ENCODE results near the gene SLC39A13.

Gene SLC39A13

DNA sequence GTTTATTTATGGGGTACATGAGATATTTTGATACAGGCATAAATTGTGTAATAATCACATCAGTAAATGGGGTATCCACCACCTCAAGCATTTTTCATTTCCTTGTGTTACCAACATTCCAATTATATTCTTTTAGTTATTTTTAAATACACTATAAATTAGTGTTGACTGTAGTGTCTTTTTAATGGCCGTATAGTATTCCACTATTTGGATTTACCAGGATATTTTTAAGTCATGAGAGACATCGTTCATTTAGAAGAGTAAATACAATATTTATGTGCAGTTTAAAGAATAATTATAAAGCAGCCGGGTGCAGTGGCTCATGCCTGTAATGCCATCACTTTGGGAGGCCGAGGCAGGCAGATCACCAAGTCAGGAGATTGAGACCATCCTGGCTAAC, 23.9 kb upstream of the SLC39A13 start:
- DNase-seq (ENCODE audit: low read depth): no peak

GRCh38 chr11:47387944-47388696, 20.3 kb upstream of the SLC39A13 start:
- no peak for DNase-seq (ENCODE audit: low read depth)

DNA sequence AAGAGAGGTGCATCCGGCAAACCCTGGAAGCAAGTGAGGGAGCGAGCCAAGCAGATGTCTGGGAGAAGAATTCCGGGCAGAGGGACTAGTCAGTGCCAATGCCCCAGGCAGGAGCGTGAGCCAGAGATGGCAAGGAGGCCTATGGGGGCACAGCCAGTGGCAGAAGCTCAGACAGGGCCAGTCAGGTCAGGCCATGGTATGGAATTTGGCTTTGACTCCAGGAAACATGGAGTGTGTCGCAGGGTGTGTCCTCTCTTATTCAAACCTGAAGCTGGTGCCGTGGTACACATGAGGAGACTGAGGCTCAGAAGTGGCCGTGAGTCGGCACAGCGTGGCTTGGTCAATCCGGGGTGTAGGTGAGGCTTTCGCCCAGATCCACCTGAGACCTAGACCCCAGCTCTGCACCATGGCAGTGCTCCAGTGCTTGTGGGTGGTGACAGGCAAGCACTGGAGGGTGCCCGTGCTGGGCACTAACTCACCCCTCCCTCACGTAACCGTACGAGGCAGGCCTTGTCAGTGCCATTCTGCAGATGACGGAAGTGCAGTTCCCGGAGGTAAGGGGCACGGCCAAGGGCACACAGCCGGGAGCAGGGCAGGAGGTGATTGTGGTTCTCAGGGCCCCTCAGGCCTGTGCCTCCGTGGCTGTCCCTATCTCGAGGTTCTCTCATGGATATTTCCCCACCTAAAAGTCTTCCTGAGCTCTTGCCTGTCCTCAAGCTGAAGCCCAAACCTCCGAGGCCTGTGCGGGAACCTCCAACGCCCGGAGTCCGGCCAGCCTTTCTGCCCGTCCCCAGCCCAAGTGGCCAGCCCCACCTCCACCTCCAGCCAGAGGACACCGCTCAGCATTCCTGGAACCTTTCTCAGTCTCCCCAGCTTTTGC, 19.5 kb upstream of the SLC39A13 start:
- DNase-seq (ENCODE audit: low read depth): no peak

DNA sequence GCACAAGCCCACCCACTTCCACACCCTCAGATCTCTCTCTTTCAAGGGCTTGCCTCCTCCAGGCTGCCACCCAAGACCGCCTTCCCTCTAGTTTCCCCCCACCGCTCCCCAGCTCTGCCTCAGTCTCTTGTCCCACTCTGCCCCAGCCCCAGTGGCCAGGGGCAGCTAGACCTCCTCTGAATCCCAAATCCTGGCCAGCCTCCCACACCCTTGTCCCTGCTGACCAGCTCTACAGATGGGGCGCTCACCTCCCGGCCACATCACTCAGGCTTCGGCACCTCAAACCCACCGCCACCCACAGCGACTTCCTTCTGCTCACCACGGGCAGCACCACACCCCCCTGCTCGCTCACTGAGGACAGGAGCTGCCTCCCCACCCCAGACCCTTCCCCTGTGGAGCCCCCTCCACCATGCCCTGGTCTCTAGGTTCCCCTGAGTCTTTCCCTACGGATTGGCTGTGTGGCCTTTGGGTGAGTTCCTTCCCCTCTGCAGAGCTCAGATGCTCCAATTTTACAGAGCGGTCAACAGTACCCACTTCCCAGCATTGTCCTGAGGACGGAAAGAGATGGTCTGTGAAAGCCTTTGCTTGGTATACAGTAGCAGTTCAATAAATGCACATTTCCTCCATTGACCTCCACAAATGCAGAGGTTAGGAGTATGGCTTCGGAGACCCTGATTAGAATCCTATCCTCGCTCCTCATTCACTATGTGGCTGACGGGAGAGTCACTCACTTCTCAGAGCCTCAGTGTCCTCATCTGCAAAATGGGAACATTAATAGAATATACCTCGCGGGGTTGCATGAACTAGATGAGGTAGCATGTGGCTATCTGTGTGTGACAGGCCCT, 18.6 kb upstream of the SLC39A13 start:
- DNase-seq (ENCODE audit: low read depth): no peak

- no peak for DNase-seq (ENCODE audit: low read depth)
Measured at GRCh38 chr11:47390422-47390760, 18.0 kb upstream of the SLC39A13 start.

DNA sequence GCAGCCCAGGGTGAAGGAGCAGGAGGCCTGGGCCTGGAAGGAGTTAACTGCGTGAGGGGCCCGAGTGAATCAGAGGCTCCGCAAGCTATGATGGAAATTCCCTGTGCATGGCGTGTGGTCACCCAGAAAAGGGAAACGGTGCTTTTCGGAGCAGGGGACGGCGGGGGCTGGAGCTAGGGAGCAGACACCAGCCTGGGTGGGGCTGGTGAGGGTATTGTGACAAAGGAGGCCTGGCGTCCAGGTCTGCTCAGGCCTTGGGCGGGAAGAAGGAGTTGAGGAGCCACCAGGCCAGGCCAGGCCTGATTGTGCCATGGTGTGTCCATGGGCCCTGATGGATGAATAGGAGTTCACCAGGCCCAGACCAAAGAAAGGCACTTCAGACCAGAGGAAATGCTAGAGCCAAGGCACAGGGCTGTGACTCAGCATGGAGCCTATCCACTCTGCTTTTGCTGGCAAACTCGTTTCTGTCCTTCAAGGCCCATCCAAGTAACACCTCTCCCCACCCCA, 17.3 kb upstream of the SLC39A13 start:
- no peak for DNase-seq (ENCODE audit: low read depth)

DNA sequence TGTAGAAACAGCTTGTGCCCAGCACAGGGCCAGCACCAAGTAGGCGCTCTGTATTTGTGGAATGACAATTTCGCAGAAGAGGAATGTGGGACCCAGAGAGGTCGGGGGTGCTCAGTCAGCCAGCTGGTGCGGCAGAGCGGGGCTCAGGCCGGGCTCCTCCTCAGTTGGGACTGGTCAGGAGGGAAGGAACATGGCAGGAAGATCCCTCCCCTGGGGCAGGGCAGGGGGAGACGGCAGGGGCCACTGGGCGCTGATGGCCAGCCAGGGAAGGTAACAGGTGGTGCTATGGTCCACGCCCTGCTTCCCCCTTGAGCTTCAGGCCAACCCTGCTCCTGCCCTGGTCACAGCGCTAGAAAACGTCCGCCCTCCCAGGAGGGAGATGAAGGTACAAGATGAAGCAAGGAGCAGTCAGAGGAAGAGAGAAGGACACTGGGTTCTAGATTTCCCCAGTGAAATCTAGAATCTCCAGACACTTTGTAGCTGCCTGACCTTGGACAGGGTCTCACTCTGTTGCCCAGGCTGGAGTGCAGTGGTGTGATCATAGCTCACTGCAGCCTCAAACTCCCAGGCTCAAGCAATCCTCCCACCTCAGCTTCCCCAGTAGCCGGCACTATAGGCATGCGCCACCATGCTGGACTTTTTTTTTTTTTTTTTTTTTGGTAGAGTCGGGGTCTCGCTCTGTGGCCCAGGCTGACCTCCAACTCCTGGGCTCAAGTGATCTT, 16.5 kb upstream of the SLC39A13 start:
- DNase-seq (ENCODE audit: low read depth): no peak

DNA sequence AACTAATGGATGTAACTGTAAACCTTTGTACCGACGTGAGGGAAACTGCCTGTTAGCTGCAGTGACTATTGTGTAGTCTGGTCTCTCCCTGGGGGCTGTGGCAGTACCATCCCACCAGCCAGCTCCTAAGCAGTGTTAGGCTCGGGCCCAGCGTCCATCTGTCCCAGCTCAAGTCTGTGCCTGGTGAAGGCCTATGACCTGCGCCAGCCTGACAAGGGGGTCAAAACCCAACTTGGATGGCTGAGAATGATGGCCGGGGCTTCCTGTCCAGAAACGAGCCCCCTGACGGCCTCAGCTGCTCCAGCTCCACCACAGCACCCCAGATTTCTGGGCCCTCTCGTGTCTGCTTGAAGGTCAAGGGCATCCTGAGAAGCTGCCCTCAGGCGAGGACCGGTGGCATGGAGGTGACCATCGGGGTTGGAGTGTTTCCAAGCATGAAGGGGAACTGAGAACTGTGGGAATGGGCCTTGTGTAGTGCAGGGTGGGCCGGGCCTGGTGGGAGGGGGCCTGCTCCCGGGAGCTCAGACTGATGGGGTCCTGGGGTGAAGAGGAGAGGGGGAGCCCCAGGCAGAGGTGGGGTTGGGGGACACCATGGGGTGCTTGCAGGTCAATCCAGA, 15.7 kb upstream of the SLC39A13 start:
- no peak for DNase-seq (ENCODE audit: low read depth)

GRCh38 chr11:47393163-47394049, 15.0 kb upstream of the SLC39A13 start:
- no peak for DNase-seq (ENCODE audit: low read depth)

DNA sequence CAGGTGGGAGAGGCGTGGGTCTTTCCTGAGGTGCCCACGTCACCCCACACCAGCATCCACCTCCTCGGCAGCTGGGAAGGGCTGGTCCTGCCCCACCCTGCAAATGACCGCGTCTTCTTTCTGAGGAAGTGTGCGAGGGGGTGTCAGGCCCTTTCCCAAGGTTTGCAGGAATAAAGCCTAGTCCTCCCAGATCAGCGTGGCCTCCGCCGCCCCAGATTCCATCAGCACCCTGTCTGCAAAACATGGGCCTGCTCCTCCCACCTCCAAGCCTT, 14.4 kb upstream of the SLC39A13 start:
- no peak for DNase-seq (ENCODE audit: low read depth)

- no peak for DNase-seq (ENCODE audit: low read depth)
Measured at GRCh38 chr11:47394322-47395222, 13.8 kb upstream of the SLC39A13 start.

DNA sequence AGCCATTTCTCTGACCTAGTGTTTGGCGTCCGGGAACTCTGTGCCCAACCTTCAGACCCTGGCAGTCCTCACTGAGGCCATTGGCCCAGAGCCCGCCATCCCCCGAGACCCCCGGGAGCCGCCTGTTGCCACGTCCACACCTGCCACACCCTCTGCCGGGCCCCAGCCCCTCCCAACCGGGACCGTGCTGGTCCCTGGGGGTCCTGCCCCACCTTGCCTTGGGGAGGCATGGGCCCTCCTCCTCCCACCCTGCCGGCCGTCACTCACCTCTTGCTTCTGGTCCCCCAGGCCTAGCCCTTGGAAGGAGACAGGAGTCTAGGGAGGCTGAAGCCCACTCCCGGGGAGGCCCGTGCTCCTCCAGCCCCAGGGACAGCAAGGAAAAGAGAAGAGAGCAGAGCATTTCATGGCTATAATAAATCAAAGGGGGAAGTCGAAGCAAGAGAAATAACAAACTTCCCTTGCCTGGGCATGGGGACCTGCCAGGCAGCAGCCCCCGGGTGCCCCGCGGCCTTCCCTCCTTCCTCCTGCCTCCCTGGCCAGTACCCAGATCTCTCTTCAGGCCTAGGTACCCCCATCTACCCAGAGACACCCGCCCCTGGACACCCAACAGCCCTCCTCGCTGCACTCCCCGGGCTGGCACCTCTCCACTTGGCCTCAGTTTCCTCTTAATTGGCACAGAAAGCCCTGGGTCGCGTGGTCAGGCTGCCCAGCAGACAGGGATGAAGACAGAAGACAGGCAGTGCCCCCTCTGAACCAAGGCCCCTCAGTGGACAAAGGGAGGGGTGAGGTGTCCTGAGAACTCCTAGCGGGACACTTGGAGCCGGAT, 13.0 kb upstream of the SLC39A13 start:
- DNase-seq (ENCODE audit: low read depth): no peak

DNA sequence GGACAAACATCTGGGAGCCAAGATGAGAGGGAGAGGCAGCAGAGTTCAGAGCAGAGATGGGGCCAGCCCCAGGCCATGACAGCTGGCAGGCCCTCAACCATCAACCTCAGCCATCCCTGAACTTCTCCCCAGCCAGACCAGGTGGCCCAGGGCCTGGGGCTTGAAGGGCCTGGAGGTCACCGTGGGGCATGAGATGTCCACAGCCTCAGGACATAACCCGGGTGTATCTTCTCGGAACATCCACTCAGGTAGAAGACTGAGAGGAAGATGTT, 12.4 kb upstream of the SLC39A13 start:
- DNase-seq (ENCODE audit: low read depth): no peak

DNA sequence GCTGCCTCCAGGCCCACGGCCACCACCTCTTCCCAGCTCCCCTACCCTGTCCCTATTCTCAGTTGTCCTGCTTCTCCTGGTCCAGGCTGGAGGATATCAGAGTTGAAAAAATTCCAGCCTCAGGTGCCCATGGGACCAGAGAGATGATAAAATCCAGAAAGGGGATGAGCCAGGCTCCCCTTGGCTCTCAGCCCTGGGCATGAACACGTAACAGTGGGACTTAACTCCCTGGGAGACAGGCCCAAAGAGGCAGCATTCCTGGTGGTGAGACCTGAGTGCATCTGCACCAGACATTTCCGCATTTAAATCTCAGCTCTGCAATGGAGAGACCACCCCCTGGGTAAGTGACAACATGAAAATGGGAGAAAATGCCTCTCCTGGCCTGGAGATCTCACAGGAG, 10.4 kb upstream of the SLC39A13 start:
- no peak for DNase-seq (ENCODE audit: low read depth)

- DNase-seq (ENCODE audit: low read depth): no peak
Measured at GRCh38 chr11:47398551-47398950, 9.8 kb upstream of the SLC39A13 start.

- DNase-seq (ENCODE audit: low read depth): no peak
Measured at GRCh38 chr11:47399860-47400767, 8.3 kb upstream of the SLC39A13 start.

GRCh38 chr11:47400768-47401279, 7.6 kb upstream of the SLC39A13 start:
- DNase-seq (ENCODE audit: low read depth): no peak
